Parathyroid adenoma (tissue), 2 donors: ENCODE results near the gene RPRML.
"Not testable (repeated sequence)": the region's sequence is repeated elsewhere in the genome, so short reads cannot be mapped to it uniquely, and the experiment has no call there.

Source experiments
- H2AFZ ChIP-seq: fragments of 300-600 bp; sonication (generic); one replicate; pipeline ENCODE4 v1.7.0; 2017; ENCODE audit warnings: antibody characterized with exemption, mild to moderate bottlenecking
- H3K27ac ChIP-seq: fragments of 300-600 bp; sonication (generic); one replicate; pipeline ENCODE4 v1.7.0; 2017
- H3K27me3 ChIP-seq: fragments of 300-600 bp; sonication (generic); one replicate; pipeline ENCODE4 v1.7.0; 2017; ENCODE audit warnings: low read length; ENCODE audit not compliant: control insufficient read depth, insufficient read depth
- H3K36me3 ChIP-seq: fragments of 300-600 bp; sonication (generic); one replicate; pipeline ENCODE4 v1.7.0; 2017; ENCODE audit warnings: low read length; ENCODE audit not compliant: control insufficient read depth, insufficient read depth
- H3K4me1 ChIP-seq: fragments of 300-600 bp; sonication (generic); one replicate; pipeline ENCODE4 v1.7.0; 2017; ENCODE audit warnings: control low read depth
- H3K4me2 ChIP-seq: fragments of 300-600 bp; sonication (generic); one replicate; pipeline ENCODE4 v1.7.0; 2017; ENCODE audit warnings: low read length
- H3K4me3 ChIP-seq: fragments of 300-600 bp; sonication (generic); one replicate; pipeline ENCODE4 v1.7.0; 2017; ENCODE audit warnings: low read depth, low read length
- H3K79me2 ChIP-seq: fragments of 300-600 bp; sonication (generic); one replicate; pipeline ENCODE4 v1.7.0; 2017; ENCODE audit warnings: control low read depth
- H3K9ac ChIP-seq: fragments of 300-600 bp; sonication (generic); one replicate; pipeline ENCODE4 v1.7.0; 2017; ENCODE audit warnings: mild to moderate bottlenecking
- H3K9me3 ChIP-seq: fragments of 300-600 bp; sonication (generic); one replicate; pipeline ENCODE4 v1.7.0; 2017; ENCODE audit warnings: low read length; ENCODE audit not compliant: control insufficient read depth
- CTCF ChIP-seq: fragments of 300-600 bp; sonication (generic); IDR thresholded peaks from one replicate; pipeline ENCODE4 v1.7.0; 2017; ENCODE audit warnings: antibody characterized with exemption, mild to moderate bottlenecking
- donor health status: primary hyperparathyroidism.

RPRML gene

GRCh38 chr17:47004906-47005305, 25.9 kb upstream of the RPRML start:
- Histone ChIP-seq H3K9ac (no peak overlapping the region), H3K4me3 (no peak overlapping the region), H3K9me3 (no peaks in the 10 kb centered on the region), H3K4me2 (no peak overlapping the region), H2AFZ (no peak overlapping the region), H3K36me3 (no peaks in the 10 kb centered on the region), H3K79me2 (no peaks in the 10 kb centered on the region), H3K4me1 (no peaks in the 10 kb centered on the region), H3K27me3 (no peaks in the 10 kb centered on the region), H3K27ac (no peak overlapping the region)
- TF ChIP-seq CTCF: no peak

- H3K4me1 ChIP-seq, H3K4me3 ChIP-seq, H3K27ac ChIP-seq, H3K4me2 ChIP-seq, H3K9ac ChIP-seq, H3K79me2 ChIP-seq, H2AFZ ChIP-seq, H3K9me3 ChIP-seq, H3K36me3 ChIP-seq, H3K27me3 ChIP-seq: not testable (repeated sequence)
Observed at GRCh38 chr17:47003864-47004263, 24.8 kb upstream of the RPRML start.

- H3K4me1 ChIP-seq: no peaks in the 10 kb centered on the region
- no peak for TF ChIP-seq CTCF
- H3K4me3 ChIP-seq: no peak overlapping the region
- no peaks in the 10 kb centered on the region for H3K36me3 ChIP-seq
- no peaks in the 10 kb centered on the region for H3K27me3 ChIP-seq
- H3K79me2 ChIP-seq: no peaks in the 10 kb centered on the region
- no peak overlapping the region for H3K27ac ChIP-seq
- no peaks in the 10 kb centered on the region for H3K9me3 ChIP-seq
- H3K4me2 ChIP-seq: no peak overlapping the region
- H2AFZ ChIP-seq: no peak overlapping the region
- H3K9ac ChIP-seq: no peak overlapping the region
Observed at GRCh38 chr17:46995841-46996571, 17.0 kb upstream of the RPRML start.

- Histone ChIP-seq H3K9ac (no peak overlapping the region), H3K4me3 (no peak overlapping the region), H3K27ac (no peak overlapping the region), H3K36me3 (no peaks in the 10 kb centered on the region), H3K9me3 (no peaks in the 10 kb centered on the region), H3K4me1 (no peaks in the 10 kb centered on the region), H3K27me3 (no peaks in the 10 kb centered on the region), H3K79me2 (no peaks in the 10 kb centered on the region), H3K4me2 (no peak overlapping the region), H2AFZ (no peak overlapping the region)
- TF ChIP-seq CTCF: no peak
Observed at GRCh38 chr17:46994993-46995392, 15.9 kb upstream of the RPRML start.

GRCh38 chr17:46991617-46992016, 12.6 kb upstream of the RPRML start:
- Histone ChIP-seq H3K4me2 (no peak overlapping the region), H3K9ac (no peak overlapping the region), H2AFZ (no peak overlapping the region), H3K36me3 (no peaks in the 10 kb centered on the region), H3K27me3 (no peaks in the 10 kb centered on the region), H3K4me1 (no peaks in the 10 kb centered on the region), H3K79me2 (no peaks in the 10 kb centered on the region), H3K9me3 (no peaks in the 10 kb centered on the region), H3K27ac (no peak overlapping the region), H3K4me3 (no peak overlapping the region)
- TF ChIP-seq CTCF: no peak
